ENCODE data around the gene LRRC26. TPM values are rescaled to one million over a fixed set of nuclear protein-coding genes. Genes with fewer than 3 reads are reported as not detected.
A peak's percentile ranks its signal among the peaks of the same experiment; 100 is the strongest.

Gene LRRC26
- total and polyA plus RNA-seq, 2 of the 13 experiments (the other 11 are each of a cell fraction or from before 2014, with no cell fraction given): not detected

DNA sequence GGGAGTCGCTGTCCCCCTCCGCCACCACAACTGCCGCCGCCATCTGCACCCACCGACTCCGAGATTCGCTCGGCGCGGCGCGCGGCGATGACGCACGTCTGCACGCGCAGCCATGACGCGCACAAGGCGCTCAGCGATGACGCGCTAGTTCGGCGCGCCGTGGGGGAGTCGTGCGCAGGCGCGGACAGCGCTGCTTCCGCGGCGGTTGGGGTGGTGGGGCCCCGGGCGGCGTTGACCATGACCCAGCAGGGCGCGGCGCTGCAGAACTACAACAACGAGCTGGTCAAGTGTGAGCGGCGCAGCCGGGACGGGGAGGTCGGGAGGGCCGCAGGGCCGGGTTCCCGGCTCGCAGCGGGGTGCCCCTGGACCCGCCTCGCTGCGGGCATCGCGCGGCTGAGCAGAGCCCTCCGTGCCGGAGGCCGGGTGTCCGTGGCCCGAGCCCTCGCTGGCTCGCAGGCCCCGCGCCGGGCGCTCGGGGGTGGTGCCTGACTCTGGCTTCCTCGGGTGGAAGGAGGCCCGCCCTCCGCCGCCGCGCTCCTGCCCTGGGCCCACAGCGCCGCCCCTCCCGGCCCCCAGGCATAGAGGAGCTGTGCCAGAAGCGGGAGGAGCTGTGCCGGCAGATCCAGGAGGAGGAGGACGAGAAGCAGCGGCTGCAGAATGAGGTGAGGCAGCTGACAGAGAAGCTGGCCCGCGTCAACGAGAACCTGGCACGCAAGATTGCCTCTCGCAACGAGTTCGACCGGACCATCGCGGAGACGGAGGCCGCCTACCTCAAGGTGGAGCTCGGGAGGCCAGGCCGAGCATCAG, 18.8 kb upstream of the LRRC26 start, which contains the start of the genes ANAPC2 and SSNA1 (continued):
- TF ChIP-seq EEA1 (CRISPR knock-in tag; IDR thresholded peaks at IDR 0.05; ENCODE audit: borderline replicate concordance): peak; percentile 78; the same call in 1 of the 2 replicates
- no peak for TF ChIP-seq GZF1 (CRISPR knock-in tag; IDR thresholded peaks at IDR 0.05)
- no peak for TF ChIP-seq SYNCRIP (IDR thresholded peaks at IDR 0.05; ENCODE audit: insufficient read depth, low read depth, low read length)
- TF ChIP-seq FOXA1 (IDR thresholded peaks at IDR 0.05): no peak
- peak; percentile 77 for TF ChIP-seq FOXA1 (CRISPR knock-in tag; IDR thresholded peaks at IDR 0.05)
- no peak for TF ChIP-seq ZFP37 (CRISPR knock-in tag; IDR thresholded peaks at IDR 0.05; ENCODE audit: borderline replicate concordance)
- no peak for TF ChIP-seq NFIC (IDR thresholded peaks at IDR 0.05; ENCODE audit: low read length)
- no peak for TF ChIP-seq ZNF850 (CRISPR knock-in tag; conservative IDR thresholded peaks at IDR 0.05)
- TF ChIP-seq TBX2 (CRISPR knock-in tag; IDR thresholded peaks at IDR 0.05; ENCODE audit: borderline replicate concordance): peak; percentile 84; the same call in 1 of the 2 replicates
- TF ChIP-seq, protein P1, sequence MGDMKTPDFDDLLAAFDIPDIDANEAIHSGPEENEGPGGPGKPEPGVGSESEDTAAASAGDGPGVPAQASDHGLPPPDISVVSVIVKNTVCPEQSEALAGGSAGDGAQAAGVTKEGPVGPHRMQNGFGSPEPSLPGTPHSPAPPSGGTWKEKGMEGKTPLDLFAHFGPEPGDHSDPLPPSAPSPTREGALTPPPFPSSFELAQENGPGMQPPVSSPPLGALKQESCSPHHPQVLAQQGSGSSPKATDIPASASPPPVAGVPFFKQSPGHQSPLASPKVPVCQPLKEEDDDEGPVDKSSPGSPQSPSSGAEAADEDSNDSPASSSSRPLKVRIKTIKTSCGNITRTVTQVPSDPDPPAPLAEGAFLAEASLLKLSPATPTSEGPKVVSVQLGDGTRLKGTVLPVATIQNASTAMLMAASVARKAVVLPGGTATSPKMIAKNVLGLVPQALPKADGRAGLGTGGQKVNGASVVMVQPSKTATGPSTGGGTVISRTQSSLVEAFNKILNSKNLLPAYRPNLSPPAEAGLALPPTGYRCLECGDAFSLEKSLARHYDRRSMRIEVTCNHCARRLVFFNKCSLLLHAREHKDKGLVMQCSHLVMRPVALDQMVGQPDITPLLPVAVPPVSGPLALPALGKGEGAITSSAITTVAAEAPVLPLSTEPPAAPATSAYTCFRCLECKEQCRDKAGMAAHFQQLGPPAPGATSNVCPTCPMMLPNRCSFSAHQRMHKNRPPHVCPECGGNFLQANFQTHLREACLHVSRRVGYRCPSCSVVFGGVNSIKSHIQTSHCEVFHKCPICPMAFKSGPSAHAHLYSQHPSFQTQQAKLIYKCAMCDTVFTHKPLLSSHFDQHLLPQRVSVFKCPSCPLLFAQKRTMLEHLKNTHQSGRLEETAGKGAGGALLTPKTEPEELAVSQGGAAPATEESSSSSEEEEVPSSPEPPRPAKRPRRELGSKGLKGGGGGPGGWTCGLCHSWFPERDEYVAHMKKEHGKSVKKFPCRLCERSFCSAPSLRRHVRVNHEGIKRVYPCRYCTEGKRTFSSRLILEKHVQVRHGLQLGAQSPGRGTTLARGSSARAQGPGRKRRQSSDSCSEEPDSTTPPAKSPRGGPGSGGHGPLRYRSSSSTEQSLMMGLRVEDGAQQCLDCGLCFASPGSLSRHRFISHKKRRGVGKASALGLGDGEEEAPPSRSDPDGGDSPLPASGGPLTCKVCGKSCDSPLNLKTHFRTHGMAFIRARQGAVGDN (CRISPR knock-in tag; IDR thresholded peaks at IDR 0.05): peak; percentile 81
- no peak; the same call in 1 of the 2 replicates for TF ChIP-seq SOX13 (IDR thresholded peaks at IDR 0.05)
- TF ChIP-seq SOX13 (CRISPR knock-in tag; conservative IDR thresholded peaks at IDR 0.05 in 1 of 2, IDR thresholded peaks at IDR 0.05 in 1 of 2): peak in 1 of 2 experiments; percentile 56; a peak in 1 of 4 replicates
- no peak for TF ChIP-seq ZNF841 (CRISPR knock-in tag; IDR thresholded peaks at IDR 0.05; ENCODE audit: borderline replicate concordance)
- TF ChIP-seq ZNF672 (CRISPR knock-in tag; IDR thresholded peaks at IDR 0.05): no peak; the same call in 1 of the 2 replicates
- peak; percentile 44; the same call in 1 of the 2 replicates for TF ChIP-seq KLF15 (CRISPR knock-in tag; IDR thresholded peaks at IDR 0.05; ENCODE audit: borderline replicate concordance)
- TF ChIP-seq, protein P2, sequence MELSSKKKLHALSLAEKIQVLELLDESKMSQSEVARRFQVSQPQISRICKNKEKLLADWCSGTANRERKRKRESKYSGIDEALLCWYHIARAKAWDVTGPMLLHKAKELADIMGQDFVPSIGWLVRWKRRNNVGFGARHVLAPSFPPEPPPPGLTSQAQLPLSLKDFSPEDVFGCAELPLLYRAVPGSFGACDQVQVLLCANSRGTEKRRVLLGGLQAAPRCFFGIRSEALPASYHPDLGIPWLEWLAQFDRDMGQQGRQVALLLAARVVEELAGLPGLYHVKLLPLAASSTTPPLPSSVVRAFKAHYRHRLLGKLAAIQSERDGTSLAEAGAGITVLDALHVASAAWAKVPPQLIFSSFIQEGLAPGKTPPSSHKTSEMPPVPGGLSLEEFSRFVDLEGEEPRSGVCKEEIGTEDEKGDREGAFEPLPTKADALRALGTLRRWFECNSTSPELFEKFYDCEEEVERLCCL (CRISPR knock-in tag; IDR thresholded peaks at IDR 0.05; ENCODE audit: borderline replicate concordance): no peak; the same call in 1 of the 2 replicates
- 0 out of 2 replicates have a peak, but pooled peaks have one; percentile 59 for TF ChIP-seq ARHGAP35 (CRISPR knock-in tag; IDR thresholded peaks at IDR 0.05; ENCODE audit: borderline replicate concordance)
- TF ChIP-seq ZNF34 (CRISPR knock-in tag; IDR thresholded peaks at IDR 0.05; ENCODE audit: borderline replicate concordance): no peak
- TF ChIP-seq ZNF589 (CRISPR knock-in tag; conservative IDR thresholded peaks at IDR 0.05): peak; percentile 59; the same call in 1 of the 2 replicates
- peak; percentile 98 for TF ChIP-seq PHF5A (CRISPR knock-in tag; IDR thresholded peaks at IDR 0.05; ENCODE audit: low read depth, unreplicated experiment)
- peak; percentile 64; the same call in 1 of the 2 replicates for TF ChIP-seq RELA (CRISPR knock-in tag; IDR thresholded peaks at IDR 0.05)
- TF ChIP-seq, protein P3, sequence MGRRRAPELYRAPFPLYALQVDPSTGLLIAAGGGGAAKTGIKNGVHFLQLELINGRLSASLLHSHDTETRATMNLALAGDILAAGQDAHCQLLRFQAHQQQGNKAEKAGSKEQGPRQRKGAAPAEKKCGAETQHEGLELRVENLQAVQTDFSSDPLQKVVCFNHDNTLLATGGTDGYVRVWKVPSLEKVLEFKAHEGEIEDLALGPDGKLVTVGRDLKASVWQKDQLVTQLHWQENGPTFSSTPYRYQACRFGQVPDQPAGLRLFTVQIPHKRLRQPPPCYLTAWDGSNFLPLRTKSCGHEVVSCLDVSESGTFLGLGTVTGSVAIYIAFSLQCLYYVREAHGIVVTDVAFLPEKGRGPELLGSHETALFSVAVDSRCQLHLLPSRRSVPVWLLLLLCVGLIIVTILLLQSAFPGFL (CRISPR knock-in tag; IDR thresholded peaks at IDR 0.05): no peak
- 0 out of 2 replicates have a peak, but pooled peaks have one; percentile 49 for TF ChIP-seq PCBP1 (IDR thresholded peaks at IDR 0.05; ENCODE audit: borderline replicate concordance, low read depth, low read length)

Data from HepG2 (cell line).